ENCODE data around the gene TUBG2. TPM values are rescaled to one million over a fixed set of nuclear protein-coding genes. Genes with fewer than 3 reads are reported as not detected.
"Not testable (repeated sequence)": the region's sequence is repeated elsewhere in the genome, so short reads cannot be mapped to it uniquely, and the experiment has no call there.

The TUBG2 gene
- 32.8 and 33.3 TPM in 2 replicates for total RNA-seq
- long read RNA-seq, transcript TUBG2-201 (11 exons, 1,761 nt): major isoform, 7 of 44 reads
- long read RNA-seq, partial matches to known transcripts: 25 of 44 reads
- long read RNA-seq, other reads (novel, unspliced or antisense): 12 of 44 reads

GRCh38 chr17:42659079-42659931, at the start of gene TUBG2:
Gene TUBG2 (plus strand): TSS chr17:42659284. CDS start chr17:42659504, 220 bp downstream.
- Mint-ChIP-seq H3K36me3 (ENCODE audit: unreplicated experiment) (peaks cover 12% of the 10 kb centered on the region), H3K4me1 (ENCODE audit: unreplicated experiment) (peaks cover 22% of the 10 kb centered on the region), H3K9me3 (ENCODE audit: unreplicated experiment) (no peaks in the 10 kb centered on the region), H3K27me3 (ENCODE audit: unreplicated experiment) (no peaks in the 10 kb centered on the region), H3K4me3 (ENCODE audit: unreplicated experiment) (peak within 1 kb of the TSS; percentile 91), H3K27ac (ENCODE audit: unreplicated experiment) (peak within 1 kb of the TSS; percentile 94)
- TF ChIP-seq, protein P1, sequence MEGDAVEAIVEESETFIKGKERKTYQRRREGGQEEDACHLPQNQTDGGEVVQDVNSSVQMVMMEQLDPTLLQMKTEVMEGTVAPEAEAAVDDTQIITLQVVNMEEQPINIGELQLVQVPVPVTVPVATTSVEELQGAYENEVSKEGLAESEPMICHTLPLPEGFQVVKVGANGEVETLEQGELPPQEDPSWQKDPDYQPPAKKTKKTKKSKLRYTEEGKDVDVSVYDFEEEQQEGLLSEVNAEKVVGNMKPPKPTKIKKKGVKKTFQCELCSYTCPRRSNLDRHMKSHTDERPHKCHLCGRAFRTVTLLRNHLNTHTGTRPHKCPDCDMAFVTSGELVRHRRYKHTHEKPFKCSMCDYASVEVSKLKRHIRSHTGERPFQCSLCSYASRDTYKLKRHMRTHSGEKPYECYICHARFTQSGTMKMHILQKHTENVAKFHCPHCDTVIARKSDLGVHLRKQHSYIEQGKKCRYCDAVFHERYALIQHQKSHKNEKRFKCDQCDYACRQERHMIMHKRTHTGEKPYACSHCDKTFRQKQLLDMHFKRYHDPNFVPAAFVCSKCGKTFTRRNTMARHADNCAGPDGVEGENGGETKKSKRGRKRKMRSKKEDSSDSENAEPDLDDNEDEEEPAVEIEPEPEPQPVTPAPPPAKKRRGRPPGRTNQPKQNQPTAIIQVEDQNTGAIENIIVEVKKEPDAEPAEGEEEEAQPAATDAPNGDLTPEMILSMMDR (IDR thresholded peaks at IDR 0.05): no peak
- peak; percentile 97 for DNase-seq (ENCODE audit: extremely low spot score, unreplicated experiment)

DNA sequence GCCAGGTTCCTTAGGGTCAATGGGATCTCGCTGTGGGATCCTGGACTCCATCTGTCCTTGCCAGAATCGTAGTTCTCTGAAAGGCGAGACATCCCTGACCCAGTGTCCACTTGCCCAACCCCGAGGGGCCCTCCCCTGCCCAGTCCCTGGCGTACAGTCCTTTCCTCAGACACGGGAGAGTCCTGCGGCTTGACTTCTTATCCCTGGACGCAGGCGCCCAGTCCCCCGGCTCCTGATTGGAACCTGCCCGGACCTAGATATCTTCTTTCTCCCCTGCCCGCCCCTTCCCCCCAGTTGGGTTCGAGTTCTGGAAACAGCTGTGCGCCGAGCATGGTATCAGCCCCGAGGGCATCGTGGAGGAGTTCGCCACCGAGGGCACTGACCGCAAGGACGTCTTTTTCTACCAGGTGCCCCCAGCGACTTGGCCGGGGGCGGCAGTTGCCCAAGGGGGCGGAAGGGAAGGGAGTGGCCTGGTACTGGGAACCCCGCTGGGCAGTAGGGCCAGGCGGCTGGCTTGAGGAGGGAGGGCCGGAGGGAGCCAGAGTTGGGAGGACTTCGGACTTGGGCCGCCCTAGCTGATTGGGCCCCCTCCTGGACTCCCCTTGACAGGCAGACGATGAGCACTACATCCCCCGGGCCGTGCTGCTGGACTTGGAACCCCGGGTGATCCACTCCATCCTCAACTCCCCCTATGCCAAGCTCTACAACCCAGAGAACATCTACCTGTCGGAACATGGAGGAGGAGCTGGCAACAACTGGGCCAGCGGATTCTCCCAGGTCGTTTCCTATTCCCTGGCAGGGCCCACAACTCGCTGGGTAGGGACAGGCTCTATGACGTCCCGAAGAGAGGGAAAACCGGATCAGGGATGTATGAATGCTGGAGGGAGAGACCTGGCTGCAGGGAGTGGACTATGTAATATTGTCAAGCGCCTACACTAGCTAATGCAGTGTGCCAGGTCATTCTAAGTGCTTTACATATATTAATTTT, 49.0 kb upstream of the TUBG2 start:
- Mint-ChIP-seq H3K4me1 (ENCODE audit: unreplicated experiment) (peaks cover 30% of the 10 kb centered on the region), H3K36me3 (ENCODE audit: unreplicated experiment) (peaks cover 21% of the 10 kb centered on the region), H3K27ac (ENCODE audit: unreplicated experiment) (peak overlapping the region; percentile 90), H3K4me3 (ENCODE audit: unreplicated experiment) (peak overlapping the region; percentile 99)
- H3K27me3 Mint-ChIP-seq (ENCODE audit: unreplicated experiment); H3K9me3 Mint-ChIP-seq (ENCODE audit: unreplicated experiment); DNase-seq (ENCODE audit: extremely low spot score, unreplicated experiment): not testable (repeated sequence)

- Mint-ChIP-seq H3K4me3 (ENCODE audit: unreplicated experiment) (peak overlapping the region; percentile 29), H3K27ac (ENCODE audit: unreplicated experiment) (no peak overlapping the region), H3K27me3 (ENCODE audit: unreplicated experiment) (no peaks in the 10 kb centered on the region), H3K9me3 (ENCODE audit: unreplicated experiment) (no peaks in the 10 kb centered on the region), H3K36me3 (ENCODE audit: unreplicated experiment) (peaks cover 26% of the 10 kb centered on the region), H3K4me1 (ENCODE audit: unreplicated experiment) (peaks cover 16% of the 10 kb centered on the region)
- no peak for DNase-seq (ENCODE audit: extremely low spot score, unreplicated experiment)
- TF ChIP-seq, protein P1 (IDR thresholded peaks at IDR 0.05): no peak
Measured at GRCh38 chr17:42612013-42612412, 47.1 kb upstream of the TUBG2 start.

- H3K4me1 Mint-ChIP-seq (ENCODE audit: unreplicated experiment): peaks cover 8% of the 10 kb centered on the region
- TF ChIP-seq, protein P1 (IDR thresholded peaks at IDR 0.05): no peak
- no peak overlapping the region for H3K27ac Mint-ChIP-seq (ENCODE audit: unreplicated experiment)
- H3K36me3 Mint-ChIP-seq (ENCODE audit: unreplicated experiment): peaks cover 26% of the 10 kb centered on the region
- no peaks in the 10 kb centered on the region for H3K27me3 Mint-ChIP-seq (ENCODE audit: unreplicated experiment)
- H3K4me3 Mint-ChIP-seq (ENCODE audit: unreplicated experiment): no peak overlapping the region
- no peak for DNase-seq (ENCODE audit: extremely low spot score, unreplicated experiment)
- no peaks in the 10 kb centered on the region for H3K9me3 Mint-ChIP-seq (ENCODE audit: unreplicated experiment)
Measured at GRCh38 chr17:42613699-42614295, 45.3 kb upstream of the TUBG2 start.

DNA sequence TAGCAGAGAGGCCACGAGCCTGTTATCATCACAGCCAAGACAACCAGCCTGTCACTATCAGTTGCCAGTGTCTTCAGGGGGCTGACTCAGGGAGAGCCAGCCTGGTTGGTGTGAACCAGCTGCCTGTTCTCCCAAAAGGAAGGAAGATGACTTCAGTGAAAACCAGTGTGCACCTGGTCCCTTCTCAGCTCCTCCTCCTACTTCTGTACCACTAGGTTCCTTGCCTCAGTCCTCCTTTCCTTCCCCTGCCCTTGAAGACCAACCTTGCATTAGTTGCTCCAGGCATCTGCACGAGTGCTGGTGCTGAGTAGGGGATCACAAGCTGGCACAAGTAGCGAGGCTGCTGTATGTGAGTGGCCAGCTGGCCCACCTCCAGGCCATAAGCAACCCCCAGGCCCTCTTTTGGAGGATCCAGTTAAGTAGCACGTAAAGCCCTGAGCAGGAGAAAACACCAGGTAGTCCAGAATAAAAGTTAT, 41.1 kb upstream of the TUBG2 start:
- TF ChIP-seq, protein P1 (IDR thresholded peaks at IDR 0.05): no peak
- H3K4me1 Mint-ChIP-seq (ENCODE audit: unreplicated experiment): peaks cover 4% of the 10 kb centered on the region
- DNase-seq (ENCODE audit: extremely low spot score, unreplicated experiment): no peak
- H3K27ac Mint-ChIP-seq (ENCODE audit: unreplicated experiment): no peak overlapping the region
- H3K9me3 Mint-ChIP-seq (ENCODE audit: unreplicated experiment): no peaks in the 10 kb centered on the region
- H3K36me3 Mint-ChIP-seq (ENCODE audit: unreplicated experiment): peaks cover 21% of the 10 kb centered on the region
- H3K27me3 Mint-ChIP-seq (ENCODE audit: unreplicated experiment): no peaks in the 10 kb centered on the region
- H3K4me3 Mint-ChIP-seq (ENCODE audit: unreplicated experiment): no peak overlapping the region
